SU-DHL-6 (cell line): Measurements from ENCODE around the gene NABP1.

ENCODE experiments used
- EZH2phosphoT487 ChIP-seq: fragments of 200-600 bp; sonication (generic), shearing (Covaris generic); conservative IDR thresholded peaks from 2 replicates; pipeline ENCODE4 v1.6.1; 2018; ENCODE audit warnings: mild to moderate bottlenecking, antibody characterized with exemption, low read length, moderate library complexity, mixed read lengths
- TF ChIP-seq, protein P1 (sequence below): fragments of 200-600 bp; sonication (generic); IDR thresholded peaks from one replicate; pipeline ENCODE4 v1.5.1; 2017; ENCODE audit warnings: antibody characterized with exemption, mild to moderate bottlenecking, low read length, moderate library complexity; ENCODE audit not compliant: insufficient read depth, poor library complexity, severe bottlenecking

DNA sequence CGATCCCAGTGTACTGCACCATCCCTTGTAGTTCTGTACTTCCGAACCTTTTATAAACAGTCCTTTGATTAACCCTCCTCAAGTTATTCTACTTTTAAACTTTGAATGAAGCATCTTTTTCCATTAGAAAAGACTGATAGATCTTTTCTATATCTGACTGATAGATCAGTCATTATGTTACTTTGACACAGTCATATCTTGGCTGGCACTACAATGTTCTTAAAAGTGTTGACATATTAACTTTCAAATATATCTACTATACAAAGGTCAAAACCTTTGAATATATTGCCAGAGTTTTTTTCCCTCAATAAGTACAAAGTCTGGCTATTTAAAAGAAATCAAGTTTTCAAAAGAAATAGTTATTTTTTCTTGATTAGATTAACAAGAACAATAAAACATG lies 35.4 kb upstream of the NABP1 start:
- TF ChIP-seq, protein P1, sequence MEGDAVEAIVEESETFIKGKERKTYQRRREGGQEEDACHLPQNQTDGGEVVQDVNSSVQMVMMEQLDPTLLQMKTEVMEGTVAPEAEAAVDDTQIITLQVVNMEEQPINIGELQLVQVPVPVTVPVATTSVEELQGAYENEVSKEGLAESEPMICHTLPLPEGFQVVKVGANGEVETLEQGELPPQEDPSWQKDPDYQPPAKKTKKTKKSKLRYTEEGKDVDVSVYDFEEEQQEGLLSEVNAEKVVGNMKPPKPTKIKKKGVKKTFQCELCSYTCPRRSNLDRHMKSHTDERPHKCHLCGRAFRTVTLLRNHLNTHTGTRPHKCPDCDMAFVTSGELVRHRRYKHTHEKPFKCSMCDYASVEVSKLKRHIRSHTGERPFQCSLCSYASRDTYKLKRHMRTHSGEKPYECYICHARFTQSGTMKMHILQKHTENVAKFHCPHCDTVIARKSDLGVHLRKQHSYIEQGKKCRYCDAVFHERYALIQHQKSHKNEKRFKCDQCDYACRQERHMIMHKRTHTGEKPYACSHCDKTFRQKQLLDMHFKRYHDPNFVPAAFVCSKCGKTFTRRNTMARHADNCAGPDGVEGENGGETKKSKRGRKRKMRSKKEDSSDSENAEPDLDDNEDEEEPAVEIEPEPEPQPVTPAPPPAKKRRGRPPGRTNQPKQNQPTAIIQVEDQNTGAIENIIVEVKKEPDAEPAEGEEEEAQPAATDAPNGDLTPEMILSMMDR, result no peak
- no peak for TF ChIP-seq EZH2phosphoT487
